ENCODE measurements around the gene LSS.

Gene LSS

GRCh38 chr21:46218906-46219590 is 9.5 kb downstream of the LSS start:
- DNase-seq, result no peak

- no peak for DNase-seq
Measured at GRCh38 chr21:46217511-46218196, 10.9 kb downstream of the LSS start.

DNA sequence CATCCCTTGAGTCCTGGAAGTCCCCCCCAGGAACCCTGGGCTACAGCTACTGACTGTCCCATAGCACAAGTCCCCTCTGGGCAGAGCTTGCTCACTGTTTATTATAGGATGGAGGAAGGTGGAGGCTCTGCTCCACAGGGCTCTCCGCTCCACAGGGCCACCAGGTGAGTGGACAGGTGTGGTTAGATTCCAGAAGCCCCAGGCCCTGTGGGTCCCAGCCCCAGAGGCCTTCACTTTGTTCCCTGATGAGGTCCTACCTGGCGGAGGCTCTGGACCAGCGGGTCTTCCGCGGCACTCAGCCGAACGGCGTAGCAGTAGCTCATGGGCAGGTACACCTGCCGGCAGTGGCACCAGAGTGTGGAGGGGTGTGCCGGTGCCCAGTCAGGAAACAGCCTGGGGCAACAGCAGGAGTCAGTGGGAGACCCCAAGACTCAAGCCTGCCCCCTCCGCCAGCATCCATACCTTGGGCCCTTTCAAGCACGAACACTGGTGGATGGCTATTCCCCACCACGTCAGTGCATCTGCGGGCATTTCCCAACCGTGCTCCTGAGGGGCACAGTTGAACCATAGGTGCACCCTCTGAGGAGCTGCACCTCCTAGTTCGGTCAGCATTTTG is 12.3 kb downstream of the LSS start:
- no peak for DNase-seq

GRCh38 chr21:46215436-46216131 is 13.0 kb downstream of the LSS start:
- DNase-seq, result no peak

DNA sequence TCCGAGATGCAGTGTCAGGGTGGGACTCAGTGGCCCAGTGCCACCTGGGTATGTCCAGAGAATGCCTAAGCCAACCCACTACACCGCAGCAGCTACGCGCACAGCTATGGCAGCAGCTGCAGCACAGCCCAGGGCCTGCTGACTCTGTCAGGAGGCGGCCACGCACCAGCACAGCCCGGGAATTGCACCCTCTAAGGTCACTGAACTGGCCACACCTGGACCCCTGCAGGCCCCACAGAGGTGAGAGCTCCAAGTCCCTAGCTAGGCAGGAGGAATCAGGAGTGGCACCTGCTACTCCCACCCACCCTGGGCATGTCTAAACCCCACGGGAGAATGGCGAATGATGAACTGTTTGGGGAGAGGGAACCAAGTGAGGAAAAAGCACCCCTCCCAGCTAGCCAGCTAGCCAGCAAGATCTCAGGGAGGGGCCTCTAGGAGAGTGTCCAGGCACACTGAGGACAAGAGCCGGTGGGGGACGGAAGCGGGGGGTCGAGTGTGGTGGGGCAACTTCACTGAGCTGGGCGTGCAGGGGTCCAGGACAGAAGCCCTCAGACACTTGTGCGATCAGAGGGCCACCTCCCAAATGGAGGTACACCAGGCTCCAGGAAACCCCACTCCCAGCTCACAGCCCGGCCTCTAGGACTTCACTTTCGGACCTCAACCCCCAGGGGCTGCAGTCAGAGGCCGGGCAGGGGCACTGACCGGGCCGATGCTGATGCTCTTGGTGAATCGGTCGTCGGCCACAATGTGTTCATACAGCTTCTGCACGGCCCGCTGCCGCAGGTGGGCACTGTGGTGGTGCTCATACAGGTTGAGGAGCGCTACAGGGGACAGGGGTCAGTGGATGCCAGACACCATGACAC is 13.9 kb downstream of the LSS start:
- DNase-seq, result no peak

GRCh38 chr21:46213620-46214286 is 14.8 kb downstream of the LSS start:
- DNase-seq, result no peak

- no peak for DNase-seq
Measured at GRCh38 chr21:46212721-46213484, 15.7 kb downstream of the LSS start.

DNA sequence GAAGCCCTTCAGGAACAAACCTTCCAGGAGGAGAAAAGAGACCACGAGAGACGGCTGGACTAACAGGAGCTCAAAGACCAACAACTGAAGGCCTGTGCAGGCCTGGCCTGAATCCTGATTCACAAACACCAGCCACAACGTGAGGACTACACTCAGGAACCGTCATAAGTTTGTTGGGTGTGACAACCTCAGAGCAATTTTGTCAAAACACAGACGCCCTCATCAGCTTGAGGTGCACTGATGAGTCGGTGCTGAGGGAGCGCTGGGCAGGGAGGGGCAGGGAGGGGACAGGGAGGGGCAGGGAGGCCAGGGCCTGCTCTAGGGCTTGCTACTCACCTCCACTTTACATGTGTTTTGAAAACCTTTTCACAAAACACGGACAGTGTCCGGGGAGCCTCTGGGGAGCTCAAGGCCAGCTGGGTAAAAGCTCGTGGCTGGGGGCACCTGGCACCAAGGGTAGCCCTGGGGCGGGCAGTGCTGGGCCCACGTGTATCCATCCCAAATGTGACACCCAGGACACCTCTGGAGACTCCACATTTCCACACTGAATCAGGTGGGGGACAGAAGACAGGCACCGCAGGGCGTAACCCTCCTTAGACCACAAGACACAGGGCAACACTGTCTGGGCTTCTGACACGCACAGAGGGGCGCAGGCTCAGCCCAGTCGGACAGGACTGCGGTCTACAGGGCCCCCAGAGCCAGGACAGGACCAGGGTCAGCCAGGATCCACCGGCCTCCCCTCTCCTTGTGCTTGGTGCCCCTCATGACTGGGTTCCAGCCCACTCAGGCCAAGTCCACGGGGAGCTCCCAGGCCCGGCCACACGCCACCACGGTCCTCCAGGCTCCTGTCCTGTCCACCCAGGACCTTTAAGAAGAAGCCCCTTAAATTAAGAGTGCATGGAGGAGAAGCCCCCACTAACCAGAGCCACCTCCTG is 16.5 kb downstream of the LSS start:
- DNase-seq, result no peak

GRCh38 chr21:46211376-46211775 is 17.2 kb downstream of the LSS start:
- no peak for DNase-seq

DNA sequence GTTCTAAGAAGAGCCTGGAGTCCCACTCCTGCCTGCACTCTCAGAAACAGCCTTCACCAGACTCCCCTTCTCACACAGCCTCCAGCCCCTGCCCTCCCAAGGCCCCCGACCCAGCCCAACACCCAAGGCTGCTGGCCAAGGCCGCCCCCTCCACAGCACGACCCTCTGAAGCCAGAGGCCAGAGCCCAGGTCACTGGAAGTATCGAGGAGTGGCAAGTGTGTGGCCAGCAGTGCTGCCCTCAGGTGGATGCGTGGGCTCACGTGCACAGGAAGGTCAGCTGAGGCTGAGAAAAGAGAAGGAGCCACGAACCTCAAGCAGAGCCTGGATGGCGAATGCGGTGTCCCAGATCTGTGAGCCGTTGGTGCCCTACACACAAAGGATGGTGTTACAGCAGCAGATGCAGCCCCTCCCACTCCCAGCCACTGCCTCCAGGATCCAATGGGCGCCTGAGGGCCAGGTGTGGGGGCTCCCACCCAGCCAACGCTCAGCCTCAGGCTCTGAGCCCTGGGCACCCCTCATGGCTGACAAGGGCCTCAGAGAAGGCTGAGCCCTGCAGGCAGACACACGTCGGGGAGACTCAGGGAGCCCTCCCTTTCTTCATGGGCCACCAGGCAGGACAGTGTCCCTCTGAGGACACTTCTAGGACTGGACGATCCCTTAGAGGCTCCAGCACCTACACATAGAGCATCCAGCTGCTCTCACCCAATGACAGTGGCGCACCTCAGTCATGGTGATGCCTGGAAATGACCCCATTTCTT is 18.0 kb downstream of the LSS start:
- DNase-seq, result no peak

- DNase-seq, result no peak
Measured at GRCh38 chr21:46208761-46209721, 19.5 kb downstream of the LSS start.

DNA sequence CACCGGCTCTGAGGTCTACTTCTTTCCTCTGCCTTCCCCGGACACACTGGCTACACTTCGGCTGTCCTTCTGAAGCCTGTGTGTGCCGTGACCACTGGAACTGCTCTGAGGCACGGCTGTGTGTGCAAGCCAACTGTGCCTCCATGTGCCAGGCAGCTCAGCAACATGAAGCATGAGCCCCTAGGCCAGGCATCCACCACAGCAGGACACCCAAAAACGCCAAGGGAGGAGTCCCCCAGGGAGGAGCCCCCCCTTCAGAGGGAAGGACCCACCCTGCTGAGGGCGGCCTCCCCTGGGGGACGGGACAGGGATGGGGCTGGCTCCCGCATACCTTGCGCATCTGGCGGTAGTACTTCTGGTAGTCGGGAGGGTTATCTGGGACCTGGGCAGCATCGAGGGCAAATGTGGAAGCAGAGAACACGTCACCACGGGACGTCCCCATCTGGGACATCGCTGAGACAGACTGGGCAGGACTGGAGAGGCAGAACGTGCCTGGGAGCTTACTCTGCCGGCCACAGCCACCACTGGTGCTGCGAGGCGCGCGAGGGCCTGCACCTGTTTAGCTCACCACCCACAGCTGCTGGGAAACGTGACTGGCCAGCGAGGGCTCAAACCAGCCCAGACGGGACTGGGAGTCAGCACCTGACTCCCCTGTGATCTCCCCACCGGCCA is 20.5 kb downstream of the LSS start:
- no peak for DNase-seq

GRCh38 chr21:46207006-46207919 is 21.3 kb downstream of the LSS start:
- DNase-seq, result no peak

DNA sequence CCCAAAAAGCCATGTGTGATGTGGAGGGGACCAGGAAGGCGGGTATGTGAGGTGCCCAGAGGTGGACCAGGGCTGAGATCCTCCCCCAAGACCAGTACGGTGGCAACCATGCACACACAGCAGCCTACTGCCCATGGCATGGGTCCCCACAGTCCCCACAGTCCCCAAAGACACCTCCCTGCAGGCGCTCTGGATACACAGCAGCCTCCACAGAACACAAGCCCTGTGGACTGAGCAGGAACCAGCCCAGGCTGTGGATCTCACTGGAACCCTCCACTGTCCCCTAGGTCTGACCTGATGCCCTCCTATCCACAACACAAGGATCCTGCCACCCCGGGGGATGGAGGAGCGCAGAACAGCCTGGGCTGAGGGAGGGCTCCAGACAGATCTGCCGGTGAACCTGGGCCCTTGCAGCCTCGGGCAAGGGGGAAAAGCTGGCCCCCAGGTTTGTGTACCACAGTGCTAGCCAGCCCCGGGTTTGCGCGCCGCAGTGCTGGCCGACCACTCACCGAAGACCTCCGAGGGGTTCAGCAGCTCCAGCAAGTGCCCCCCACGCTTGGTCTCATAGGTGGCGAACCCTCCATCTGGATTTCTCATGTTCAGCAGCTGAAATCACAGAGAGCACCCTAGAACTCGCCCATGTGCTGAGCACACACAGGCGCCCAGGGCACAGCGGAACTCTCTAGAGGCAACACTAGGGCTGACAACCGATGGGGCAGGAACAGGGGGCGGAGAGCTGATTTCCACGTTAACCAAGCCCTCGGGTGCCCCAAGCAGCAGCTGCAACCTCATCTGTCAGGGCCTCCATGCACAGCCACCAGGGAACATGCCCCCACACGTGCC is 22.2 kb downstream of the LSS start:
- no peak for DNase-seq

GRCh38 chr21:46205766-46206162 is 22.8 kb downstream of the LSS start:
- no peak for DNase-seq

All from activated CD4-positive, alpha-beta T cell treated with anti-CD3 and anti-CD28 coated beads, Interleukin-2, amount 50 U/mL, for 4 hours (primary cell).